Stimulated activated CD4-positive, alpha-beta T cell treated with anti-CD3 and anti-CD28 coated beads, TNF-alpha, amount 100 ng/mL, for 4 hours (primary cell): ENCODE measurements around the gene EFNB2.

Source experiments
- DNase-seq, 3 experiments: peaks; one replicate each; pipeline ENCODE4 v3.0.0-alpha.2; 2020; ENCODE audit warnings: low read depth in 3 of 3

EFNB2 gene

GRCh38 chr13:106525865-106526264 lies 9.6 kb downstream of the EFNB2 start:
- no peak for DNase-seq

- DNase-seq: no peak
Measured at GRCh38 chr13:106524108-106524507, 11.4 kb downstream of the EFNB2 start.

- DNase-seq: no peak
Measured at GRCh38 chr13:106523576-106523975, 11.9 kb downstream of the EFNB2 start.

- no peak for DNase-seq
Measured at GRCh38 chr13:106522898-106523525, 12.4 kb downstream of the EFNB2 start.

- no peak for DNase-seq
Measured at GRCh38 chr13:106522112-106522705, 13.3 kb downstream of the EFNB2 start.

- DNase-seq: no peak
Measured at GRCh38 chr13:106521095-106521799, 14.2 kb downstream of the EFNB2 start.

GRCh38 chr13:106520251-106521054 lies 15.0 kb downstream of the EFNB2 start:
- DNase-seq: no peak

- no peak for DNase-seq
Measured at GRCh38 chr13:106518512-106518911, 16.9 kb downstream of the EFNB2 start.

GRCh38 chr13:106517109-106517847 lies 18.2 kb downstream of the EFNB2 start:
- DNase-seq: no peak

GRCh38 chr13:106515635-106516254 lies 19.7 kb downstream of the EFNB2 start:
- DNase-seq: no peak

- no peak for DNase-seq
Measured at GRCh38 chr13:106514928-106515634, 20.4 kb downstream of the EFNB2 start.

- DNase-seq: no peak
Measured at GRCh38 chr13:106513025-106513983, 22.2 kb downstream of the EFNB2 start.

GRCh38 chr13:106507560-106508274 lies 27.7 kb downstream of the EFNB2 start:
- no peak for DNase-seq

- DNase-seq: no peak
Measured at GRCh38 chr13:106506286-106506685, 29.2 kb downstream of the EFNB2 start.

GRCh38 chr13:106505732-106506131 lies 29.7 kb downstream of the EFNB2 start:
- no peak for DNase-seq

GRCh38 chr13:106505295-106505694 lies 30.2 kb downstream of the EFNB2 start:
- DNase-seq: no peak

GRCh38 chr13:106503730-106504453 lies 31.6 kb downstream of the EFNB2 start:
- DNase-seq: no peak

- DNase-seq: no peak
Measured at GRCh38 chr13:106503272-106503671, 32.2 kb downstream of the EFNB2 start.
